ENCODE measurements around the gene ATG16L1. TPM values are rescaled to one million over a fixed set of nuclear protein-coding genes. Genes with fewer than 3 reads are reported as not detected.

ATG16L1 gene
- total RNA-seq, 1 donor from 2014 or later = 54.1 TPM

GRCh38 chr2:233240897-233241296 is 10.6 kb upstream of the ATG16L1 start:
- H3K36me3 ChIP-seq (ENCODE audit: control insufficient read depth, insufficient read depth, low read length) = no peaks in the 10 kb centered on the region
- H3K4me3 ChIP-seq (ENCODE audit: low read depth, low read length) = no peak overlapping the region
- TF ChIP-seq CTCF (IDR thresholded peaks at IDR 0.05; ENCODE audit: insufficient read depth, low read length, poor library complexity, severe bottlenecking) = no peak
- DNase-seq (ENCODE audit: low read depth) = no peak
- no peaks in the 10 kb centered on the region for H3K27me3 ChIP-seq (ENCODE audit: control insufficient read depth, insufficient read depth, low read length)

GRCh38 chr2:233241803-233242202 is 9.7 kb upstream of the ATG16L1 start:
- Histone ChIP-seq H3K4me3 (ENCODE audit: low read depth, low read length) (no peak overlapping the region), H3K36me3 (ENCODE audit: control insufficient read depth, insufficient read depth, low read length) (no peaks in the 10 kb centered on the region), H3K27me3 (ENCODE audit: control insufficient read depth, insufficient read depth, low read length) (no peaks in the 10 kb centered on the region)
- no peak for TF ChIP-seq CTCF (IDR thresholded peaks at IDR 0.05; ENCODE audit: insufficient read depth, low read length, poor library complexity, severe bottlenecking)
- DNase-seq (ENCODE audit: low read depth) = no peak

- H3K4me3 ChIP-seq (ENCODE audit: low read depth, low read length) = no peak overlapping the region
- TF ChIP-seq CTCF (IDR thresholded peaks at IDR 0.05; ENCODE audit: insufficient read depth, low read length, poor library complexity, severe bottlenecking) = no peak
Observed at GRCh38 chr2:233242231-233242927, 9.1 kb upstream of the ATG16L1 start.

GRCh38 chr2:233243348-233243747 is 8.1 kb upstream of the ATG16L1 start:
- Histone ChIP-seq H3K36me3 (ENCODE audit: control insufficient read depth, insufficient read depth, low read length) (no peaks in the 10 kb centered on the region), H3K27me3 (ENCODE audit: control insufficient read depth, insufficient read depth, low read length) (no peaks in the 10 kb centered on the region), H3K4me3 (ENCODE audit: low read depth, low read length) (no peak overlapping the region)
- no peak for TF ChIP-seq CTCF (IDR thresholded peaks at IDR 0.05; ENCODE audit: insufficient read depth, low read length, poor library complexity, severe bottlenecking)
- no peak for DNase-seq (ENCODE audit: low read depth)

More at GRCh38 chr2:233242231-233242927, 9.1 kb upstream of the ATG16L1 start:
- Histone ChIP-seq H3K36me3 (ENCODE audit: control insufficient read depth, insufficient read depth, low read length) (no peaks in the 10 kb centered on the region), H3K27me3 (ENCODE audit: control insufficient read depth, insufficient read depth, low read length) (no peaks in the 10 kb centered on the region)
- no peak for DNase-seq (ENCODE audit: low read depth)

GRCh38 chr2:233244818-233245217 is 6.7 kb upstream of the ATG16L1 start:
- no peak overlapping the region for H3K4me3 ChIP-seq (ENCODE audit: low read depth, low read length)
- DNase-seq (ENCODE audit: low read depth) = no peak
- TF ChIP-seq CTCF (IDR thresholded peaks at IDR 0.05; ENCODE audit: insufficient read depth, low read length, poor library complexity, severe bottlenecking) = no peak
- no peaks in the 10 kb centered on the region for H3K36me3 ChIP-seq (ENCODE audit: control insufficient read depth, insufficient read depth, low read length)
- H3K27me3 ChIP-seq (ENCODE audit: control insufficient read depth, insufficient read depth, low read length) = no peaks in the 10 kb centered on the region

- H3K4me3 ChIP-seq (ENCODE audit: low read depth, low read length) = no peak overlapping the region
- no peaks in the 10 kb centered on the region for H3K27me3 ChIP-seq (ENCODE audit: control insufficient read depth, insufficient read depth, low read length)
- no peak for TF ChIP-seq CTCF (IDR thresholded peaks at IDR 0.05; ENCODE audit: insufficient read depth, low read length, poor library complexity, severe bottlenecking)
- no peak for DNase-seq (ENCODE audit: low read depth)
- H3K36me3 ChIP-seq (ENCODE audit: control insufficient read depth, insufficient read depth, low read length) = no peaks in the 10 kb centered on the region
Observed at GRCh38 chr2:233245406-233245805, 6.1 kb upstream of the ATG16L1 start.
